HepG2 (cell line): Measurements from ENCODE around the gene GDAP2.
A peak's percentile ranks its signal among the peaks of the same experiment; 100 is the strongest.

Experiments
- ATF7 ChIP-seq, 2 experiments: fragments of 450-650 bp in 1 of 2; sonication (generic) in 1 of 2; formaldehyde crosslinking in 1 of 2; IDR thresholded peaks; 2 replicates each; pipeline versions ENCODE4 v1.4.0 to v1.6.1; 2016 to 2020; ENCODE audit warnings: antibody characterized with exemption in 1 of 2, mild to moderate bottlenecking in 1 of 2, missing genetic modification reagents in 1 of 2
- FOXM1 ChIP-seq: sonication (generic); formaldehyde crosslinking; IDR thresholded peaks from 2 replicates; pipeline ENCODE4 v1.5.0; 2020; ENCODE audit warnings: missing genetic modification reagents
- HDAC1 ChIP-seq: sonication (generic); formaldehyde crosslinking; IDR thresholded peaks from 2 replicates; pipeline ENCODE4 v1.5.1; 2020; ENCODE audit warnings: mild to moderate bottlenecking, missing genetic modification reagents
- HIVEP1 ChIP-seq: sonication (generic); formaldehyde crosslinking; IDR thresholded peaks from 2 replicates; pipeline ENCODE4 v1.4.0; 2020; ENCODE audit warnings: mild to moderate bottlenecking, missing genetic modification reagents
- MEIS2 ChIP-seq: sonication (generic); formaldehyde crosslinking; IDR thresholded peaks from 2 replicates; pipeline ENCODE4 v1.9.0; 2021; ENCODE audit warnings: mild to moderate bottlenecking, missing genetic modification reagents
- ONECUT2 ChIP-seq: sonication (generic); formaldehyde crosslinking; IDR thresholded peaks from 2 replicates; pipeline ENCODE4 v1.4.0; 2020; ENCODE audit warnings: missing genetic modification reagents
- POLR2A ChIP-seq, 2 experiments: IDR thresholded peaks; 2 replicates each; pipeline ENCODE4 v1.6.1; 2011; ENCODE audit warnings: low read depth in 2 of 2, low read length in 2 of 2, mild to moderate bottlenecking in 1 of 2, moderate library complexity in 1 of 2; ENCODE audit not compliant: insufficient read depth in 1 of 2
- POLR2AphosphoS5 ChIP-seq: IDR thresholded peaks from 2 replicates; pipeline ENCODE4 v1.6.1; 2012; ENCODE audit warnings: low read depth, low read length
- SIN3A ChIP-seq: IDR thresholded peaks from 2 replicates; pipeline ENCODE4 v1.6.1; 2011; ENCODE audit warnings: low read depth, mild to moderate bottlenecking, control low read depth, low read length, borderline replicate concordance
- TRIM24 ChIP-seq: sonication (generic); formaldehyde crosslinking; IDR thresholded peaks from 2 replicates; pipeline ENCODE4 v1.8.0; 2022; ENCODE audit warnings: mild to moderate bottlenecking, missing genetic modification reagents
- ZNF670 ChIP-seq: sonication (generic); formaldehyde crosslinking; IDR thresholded peaks from 2 replicates; pipeline ENCODE4 v1.8.0; 2022; ENCODE audit warnings: mild to moderate bottlenecking, missing genetic modification reagents, borderline replicate concordance
- TF ChIP-seq, protein P1 (sequence below): sonication (generic); formaldehyde crosslinking; IDR thresholded peaks from 2 replicates; pipeline ENCODE4 v1.4.0; 2020; ENCODE audit warnings: missing genetic modification reagents
- TF ChIP-seq, protein P2 (sequence below): sonication (generic); formaldehyde crosslinking; IDR thresholded peaks from 2 replicates; pipeline ENCODE4 v1.4.0; 2020; ENCODE audit warnings: mild to moderate bottlenecking, missing genetic modification reagents, borderline replicate concordance
- TF ChIP-seq, protein P3 (sequence below): sonication (generic); formaldehyde crosslinking; IDR thresholded peaks from 2 replicates; pipeline ENCODE4 v1.4.0; 2020; ENCODE audit warnings: missing genetic modification reagents

DNA sequence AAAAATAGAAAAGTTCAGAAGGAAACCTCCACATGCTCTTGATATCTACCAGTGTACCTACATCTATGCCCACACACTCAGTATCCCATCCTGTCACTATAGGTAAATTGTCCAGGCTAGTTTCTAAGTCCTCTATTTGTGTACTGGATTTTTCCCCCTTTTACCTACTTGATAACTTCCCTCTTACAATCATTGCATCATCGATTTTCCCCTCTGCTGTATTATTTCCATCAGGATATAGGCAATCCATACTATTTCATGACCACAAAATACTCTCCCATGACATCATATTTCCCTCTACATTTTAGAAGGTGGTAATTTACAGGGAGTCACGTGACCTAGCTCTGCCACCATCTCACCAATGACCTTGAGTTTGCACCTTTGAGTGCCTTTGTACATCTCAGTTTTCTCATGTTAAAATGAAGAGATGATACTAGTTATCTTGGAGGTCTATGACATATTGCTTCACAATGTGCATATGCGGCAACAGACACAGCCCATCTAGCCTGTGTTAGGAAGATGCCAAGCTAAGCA lies 88.2 kb downstream of the GDAP2 start:
- no peak for TF ChIP-seq ZNF670
- no peak for TF ChIP-seq POLR2A (IDR thresholded peaks at IDR 0.05; ENCODE audit: insufficient read depth in 1 of 2, low read depth in 2 of 2, low read length in 2 of 2)
- TF ChIP-seq HDAC1 (CRISPR knock-in tag): no peak
- no peak for TF ChIP-seq TRIM24
- TF ChIP-seq, protein P1, sequence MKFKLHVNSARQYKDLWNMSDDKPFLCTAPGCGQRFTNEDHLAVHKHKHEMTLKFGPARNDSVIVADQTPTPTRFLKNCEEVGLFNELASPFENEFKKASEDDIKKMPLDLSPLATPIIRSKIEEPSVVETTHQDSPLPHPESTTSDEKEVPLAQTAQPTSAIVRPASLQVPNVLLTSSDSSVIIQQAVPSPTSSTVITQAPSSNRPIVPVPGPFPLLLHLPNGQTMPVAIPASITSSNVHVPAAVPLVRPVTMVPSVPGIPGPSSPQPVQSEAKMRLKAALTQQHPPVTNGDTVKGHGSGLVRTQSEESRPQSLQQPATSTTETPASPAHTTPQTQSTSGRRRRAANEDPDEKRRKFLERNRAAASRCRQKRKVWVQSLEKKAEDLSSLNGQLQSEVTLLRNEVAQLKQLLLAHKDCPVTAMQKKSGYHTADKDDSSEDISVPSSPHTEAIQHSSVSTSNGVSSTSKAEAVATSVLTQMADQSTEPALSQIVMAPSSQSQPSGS (CRISPR knock-in tag): no peak
- TF ChIP-seq, protein P2, sequence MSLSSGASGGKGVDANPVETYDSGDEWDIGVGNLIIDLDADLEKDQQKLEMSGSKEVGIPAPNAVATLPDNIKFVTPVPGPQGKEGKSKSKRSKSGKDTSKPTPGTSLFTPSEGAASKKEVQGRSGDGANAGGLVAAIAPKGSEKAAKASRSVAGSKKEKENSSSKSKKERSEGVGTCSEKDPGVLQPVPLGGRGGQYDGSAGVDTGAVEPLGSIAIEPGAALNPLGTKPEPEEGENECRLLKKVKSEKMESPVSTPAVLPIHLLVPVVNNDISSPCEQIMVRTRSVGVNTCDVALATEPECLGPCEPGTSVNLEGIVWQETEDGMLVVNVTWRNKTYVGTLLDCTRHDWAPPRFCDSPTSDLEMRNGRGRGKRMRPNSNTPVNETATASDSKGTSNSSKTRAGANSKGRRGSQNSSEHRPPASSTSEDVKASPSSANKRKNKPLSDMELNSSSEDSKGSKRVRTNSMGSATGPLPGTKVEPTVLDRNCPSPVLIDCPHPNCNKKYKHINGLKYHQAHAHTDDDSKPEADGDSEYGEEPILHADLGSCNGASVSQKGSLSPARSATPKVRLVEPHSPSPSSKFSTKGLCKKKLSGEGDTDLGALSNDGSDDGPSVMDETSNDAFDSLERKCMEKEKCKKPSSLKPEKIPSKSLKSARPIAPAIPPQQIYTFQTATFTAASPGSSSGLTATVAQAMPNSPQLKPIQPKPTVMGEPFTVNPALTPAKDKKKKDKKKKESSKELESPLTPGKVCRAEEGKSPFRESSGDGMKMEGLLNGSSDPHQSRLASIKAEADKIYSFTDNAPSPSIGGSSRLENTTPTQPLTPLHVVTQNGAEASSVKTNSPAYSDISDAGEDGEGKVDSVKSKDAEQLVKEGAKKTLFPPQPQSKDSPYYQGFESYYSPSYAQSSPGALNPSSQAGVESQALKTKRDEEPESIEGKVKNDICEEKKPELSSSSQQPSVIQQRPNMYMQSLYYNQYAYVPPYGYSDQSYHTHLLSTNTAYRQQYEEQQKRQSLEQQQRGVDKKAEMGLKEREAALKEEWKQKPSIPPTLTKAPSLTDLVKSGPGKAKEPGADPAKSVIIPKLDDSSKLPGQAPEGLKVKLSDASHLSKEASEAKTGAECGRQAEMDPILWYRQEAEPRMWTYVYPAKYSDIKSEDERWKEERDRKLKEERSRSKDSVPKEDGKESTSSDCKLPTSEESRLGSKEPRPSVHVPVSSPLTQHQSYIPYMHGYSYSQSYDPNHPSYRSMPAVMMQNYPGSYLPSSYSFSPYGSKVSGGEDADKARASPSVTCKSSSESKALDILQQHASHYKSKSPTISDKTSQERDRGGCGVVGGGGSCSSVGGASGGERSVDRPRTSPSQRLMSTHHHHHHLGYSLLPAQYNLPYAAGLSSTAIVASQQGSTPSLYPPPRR (CRISPR knock-in tag): no peak
- no peak for TF ChIP-seq FOXM1 (CRISPR knock-in tag)
- TF ChIP-seq HIVEP1: no peak
- TF ChIP-seq, protein P3, sequence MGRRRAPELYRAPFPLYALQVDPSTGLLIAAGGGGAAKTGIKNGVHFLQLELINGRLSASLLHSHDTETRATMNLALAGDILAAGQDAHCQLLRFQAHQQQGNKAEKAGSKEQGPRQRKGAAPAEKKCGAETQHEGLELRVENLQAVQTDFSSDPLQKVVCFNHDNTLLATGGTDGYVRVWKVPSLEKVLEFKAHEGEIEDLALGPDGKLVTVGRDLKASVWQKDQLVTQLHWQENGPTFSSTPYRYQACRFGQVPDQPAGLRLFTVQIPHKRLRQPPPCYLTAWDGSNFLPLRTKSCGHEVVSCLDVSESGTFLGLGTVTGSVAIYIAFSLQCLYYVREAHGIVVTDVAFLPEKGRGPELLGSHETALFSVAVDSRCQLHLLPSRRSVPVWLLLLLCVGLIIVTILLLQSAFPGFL: no peak
- no peak for TF ChIP-seq POLR2AphosphoS5
- no peak for TF ChIP-seq SIN3A
- no peak for TF ChIP-seq ONECUT2 (CRISPR knock-in tag)
- TF ChIP-seq MEIS2: no peak
- TF ChIP-seq ATF7 (IDR thresholded peaks at IDR 0.05): peak; percentile 87
- TF ChIP-seq ATF7 (CRISPR knock-in tag; IDR thresholded peaks at IDR 0.05): no peak
